Activated CD8-positive, alpha-beta memory T cell treated with anti-CD3 and anti-CD28 coated beads, Interleukin-2, amount 10 ng/mL, durations not matched to agents 7 days and 5 days (primary cell): ENCODE measurements around the gene TNN. TPM values are rescaled to one million over a fixed set of nuclear protein-coding genes. Genes with fewer than 3 reads are reported as not detected.
"Not testable (repeated sequence)": the region's sequence is repeated elsewhere in the genome, so short reads cannot be mapped to it uniquely, and the experiment has no call there.

Experiments used
- ATAC-seq: fragments of 150-1000 bp; cut with Tn5 transposase; one replicate; pipeline ENCODE4 v1.10.0; 2021; ENCODE audit warnings: moderate library complexity
- CTCF ChIA-PET: fragments of 350-600 bp; sonication (Branson Sonifier 250); formaldehyde crosslinking; loops from one replicate; lab custom pipeline; 2021; ENCODE audit warnings: antibody characterized with exemption; lab: Charles Lee
- DNase-seq: peaks from one replicate; pipeline ENCODE4 v3.0.0-alpha.2; 2020
- H3K27ac Mint-ChIP-seq: one replicate; pipeline ENCODE4 v1.8.0; 2021; ENCODE audit warnings: mild to moderate bottlenecking, mixed read lengths
- H3K27me3 Mint-ChIP-seq: one replicate; pipeline ENCODE4 v1.8.0; 2021; ENCODE audit warnings: mixed read lengths
- H3K36me3 Mint-ChIP-seq: one replicate; pipeline ENCODE4 v1.8.0; 2021; ENCODE audit warnings: mild to moderate bottlenecking, mixed read lengths
- H3K4me1 Mint-ChIP-seq: one replicate; pipeline ENCODE4 v1.8.0; 2021; ENCODE audit warnings: mixed read lengths
- H3K4me3 Mint-ChIP-seq: one replicate; pipeline ENCODE4 v1.8.0; 2021; ENCODE audit warnings: mild to moderate bottlenecking, moderate library complexity, mixed read lengths
- H3K9me3 Mint-ChIP-seq: one replicate; pipeline ENCODE4 v1.8.0; 2022; ENCODE audit warnings: low read depth, mixed read lengths
- total RNA-seq, 2 experiments: library from RNA; stranded (reverse); gene quantifications; one replicate each; pipeline ENCODE4 v1.2.3, GENCODE V29; 2021

Gene TNN
- total RNA-seq: not detected

GRCh38 chr1:175067362-175068106, at the start of gene TNN:
Gene TNN, plus strand, starts transcription at chr1:175067833. Its CDS starts 9,586 bp downstream, at chr1:175077419.
- DNase-seq (no peak), ATAC-seq (no peak)
- CTCF ChIA-PET: interaction anchor here (1.4 kb wide), 1 partner anchor 58 kb away, joined by 4 read pairs; no protein-coding TSS in a partner anchor
- Mint-ChIP-seq H3K4me3 (no peak within 1 kb of the TSS), H3K36me3 (no peaks in the 10 kb centered on the region), H3K27me3 (peaks cover 55% of the 10 kb centered on the region), H3K27ac (no peak within 1 kb of the TSS), H3K9me3 (no peaks in the 10 kb centered on the region), H3K4me1 (peaks cover 21% of the 10 kb centered on the region)

GRCh38 chr1:175019524-175019923, 48.1 kb upstream of the TNN start:
- peaks cover 32% of the 10 kb centered on the region for H3K4me1 Mint-ChIP-seq
- H3K36me3 Mint-ChIP-seq: peaks cover 19% of the 10 kb centered on the region
- no peak for DNase-seq
- H3K9me3 Mint-ChIP-seq: peaks cover under 1% of the 10 kb centered on the region
- CTCF ChIA-PET: no interaction called here
- H3K27ac Mint-ChIP-seq: no peak overlapping the region
- no peak overlapping the region for H3K4me3 Mint-ChIP-seq
- no peak for ATAC-seq
- no peaks in the 10 kb centered on the region for H3K27me3 Mint-ChIP-seq

GRCh38 chr1:175023043-175023921, 44.4 kb upstream of the TNN start, which contains the start of gene MRPS14:
Gene MRPS14, minus strand, starts transcription at chr1:175023425. Its CDS starts 17 bp downstream, at chr1:175023408.
- Mint-ChIP-seq H3K27me3 (no peaks in the 10 kb centered on the region), H3K36me3 (peaks cover 1% of the 10 kb centered on the region), H3K4me1 (peaks cover 32% of the 10 kb centered on the region), H3K4me3 (peak within 1 kb of the TSS; percentile 90), H3K27ac (peak within 1 kb of the TSS; percentile 88), H3K9me3 (peaks cover 4% of the 10 kb centered on the region)
- ATAC-seq (peak; percentile 94), DNase-seq (peak; percentile 99)
- CTCF ChIA-PET: interaction anchor here (0.6 to 3.7 kb wide), 13 partner anchors 8 to 253 kb away, joined by 3 to 39 read pairs (median 3); partner anchors contain the start of gene CACYBP

- H3K9me3 Mint-ChIP-seq, H3K27me3 Mint-ChIP-seq, ATAC-seq, DNase-seq, H3K36me3 Mint-ChIP-seq: not testable (repeated sequence)
- Mint-ChIP-seq H3K4me1 (peaks cover 32% of the 10 kb centered on the region), H3K4me3 (peak overlapping the region; percentile 90), H3K27ac (peak overlapping the region; percentile 88)
- CTCF ChIA-PET: interaction anchor here (0.6 to 3.7 kb wide), 7 partner anchors 9 to 224 kb away, joined by 3 to 39 read pairs (median 5); partner anchors contain the start of gene CACYBP
Observed at GRCh38 chr1:175023922-175024242, 43.8 kb upstream of the TNN start.

GRCh38 chr1:175024773-175025172, 42.9 kb upstream of the TNN start:
- CTCF ChIA-PET: interaction anchor here (1.2 to 3.7 kb wide), 3 partner anchors 24 to 100 kb away, joined by 5 to 39 read pairs (median 7); partner anchors contain the start of gene CACYBP
- H3K9me3 Mint-ChIP-seq: peaks cover 4% of the 10 kb centered on the region
- H3K36me3 Mint-ChIP-seq: no peaks in the 10 kb centered on the region
- H3K27ac Mint-ChIP-seq: peak overlapping the region; percentile 48
- DNase-seq (no peak), ATAC-seq (no peak)
- H3K4me3 Mint-ChIP-seq: peak overlapping the region; percentile 42
- H3K4me1 Mint-ChIP-seq: peaks cover 37% of the 10 kb centered on the region
- H3K27me3 Mint-ChIP-seq: no peaks in the 10 kb centered on the region

GRCh38 chr1:175033953-175034352, 33.7 kb upstream of the TNN start:
- Mint-ChIP-seq H3K9me3 (no peaks in the 10 kb centered on the region), H3K4me1 (peaks cover 8% of the 10 kb centered on the region), H3K36me3 (no peaks in the 10 kb centered on the region), H3K4me3 (no peak overlapping the region), H3K27me3 (peaks cover 12% of the 10 kb centered on the region), H3K27ac (no peak overlapping the region)
- no peak for ATAC-seq
- CTCF ChIA-PET: interaction anchor here (0.9 to 2.4 kb wide), 3 partner anchors 86 to 121 kb away, joined by 3 to 5 read pairs (median 4); no protein-coding TSS in a partner anchor
- no peak for DNase-seq

- Mint-ChIP-seq H3K36me3 (no peaks in the 10 kb centered on the region), H3K27me3 (peaks cover 17% of the 10 kb centered on the region), H3K4me1 (peaks cover 2% of the 10 kb centered on the region), H3K27ac (no peak overlapping the region), H3K9me3 (no peaks in the 10 kb centered on the region), H3K4me3 (no peak overlapping the region)
- CTCF ChIA-PET: no interaction called here
- no peak for ATAC-seq
- DNase-seq: no peak
Observed at GRCh38 chr1:175034775-175035174, 32.9 kb upstream of the TNN start.

GRCh38 chr1:175035865-175036264, 31.8 kb upstream of the TNN start:
- no peaks in the 10 kb centered on the region for H3K9me3 Mint-ChIP-seq
- peaks cover 17% of the 10 kb centered on the region for H3K27me3 Mint-ChIP-seq

GRCh38 chr1:175036476-175036875, 31.2 kb upstream of the TNN start:
- CTCF ChIA-PET: interaction anchor here (1.4 kb wide), 1 partner anchor 89 kb away, joined by 5 read pairs; no protein-coding TSS in a partner anchor
- H3K4me3 Mint-ChIP-seq: no peak overlapping the region
- H3K9me3 Mint-ChIP-seq: no peaks in the 10 kb centered on the region
- no peaks in the 10 kb centered on the region for H3K4me1 Mint-ChIP-seq
- ATAC-seq: no peak
- no peak overlapping the region for H3K27ac Mint-ChIP-seq
- H3K36me3 Mint-ChIP-seq: no peaks in the 10 kb centered on the region
- peaks cover 17% of the 10 kb centered on the region for H3K27me3 Mint-ChIP-seq
- no peak for DNase-seq

More at GRCh38 chr1:175035865-175036264, 31.8 kb upstream of the TNN start:
- CTCF ChIA-PET: interaction anchor here (1.4 kb wide), 1 partner anchor 89 kb away, joined by 5 read pairs; no protein-coding TSS in a partner anchor
- ATAC-seq (no peak), DNase-seq (no peak)
- Mint-ChIP-seq H3K4me1 (no peaks in the 10 kb centered on the region), H3K4me3 (no peak overlapping the region), H3K36me3 (no peaks in the 10 kb centered on the region), H3K27ac (no peak overlapping the region)

- DNase-seq (no peak), ATAC-seq (no peak)
- H3K36me3 Mint-ChIP-seq: no peaks in the 10 kb centered on the region
- H3K27me3 Mint-ChIP-seq: peaks cover 17% of the 10 kb centered on the region
- no peak overlapping the region for H3K27ac Mint-ChIP-seq
- H3K4me3 Mint-ChIP-seq: no peak overlapping the region
- CTCF ChIA-PET: interaction anchor here (1.0 kb wide), 2 partner anchors 8 to 88 kb away, joined by 3 to 4 read pairs; no protein-coding TSS in a partner anchor
- H3K4me1 Mint-ChIP-seq: no peaks in the 10 kb centered on the region
- H3K9me3 Mint-ChIP-seq: no peaks in the 10 kb centered on the region
Observed at GRCh38 chr1:175037416-175037815, 30.2 kb upstream of the TNN start.

- DNase-seq (no peak), ATAC-seq (no peak)
- Mint-ChIP-seq H3K27ac (no peak overlapping the region), H3K27me3 (peaks cover 23% of the 10 kb centered on the region), H3K36me3 (no peaks in the 10 kb centered on the region), H3K9me3 (no peaks in the 10 kb centered on the region), H3K4me3 (no peak overlapping the region), H3K4me1 (no peaks in the 10 kb centered on the region)
- CTCF ChIA-PET: interaction anchor here (2.6 kb wide), 1 partner anchor 85 kb away, joined by 8 read pairs; no protein-coding TSS in a partner anchor
Observed at GRCh38 chr1:175040324-175040879, 27.2 kb upstream of the TNN start.

GRCh38 chr1:175042650-175043049, 25.0 kb upstream of the TNN start:
- CTCF ChIA-PET: interaction anchor here (0.9 kb wide), 1 partner anchor 13 kb away, joined by 3 read pairs; no protein-coding TSS in a partner anchor
- no peak for DNase-seq

GRCh38 chr1:175043824-175044223, 23.8 kb upstream of the TNN start:
- H3K27ac Mint-ChIP-seq: no peak overlapping the region
- no peak for ATAC-seq
- peaks cover 29% of the 10 kb centered on the region for H3K27me3 Mint-ChIP-seq
- no peaks in the 10 kb centered on the region for H3K9me3 Mint-ChIP-seq
- CTCF ChIA-PET: no interaction called here
- DNase-seq: no peak
- H3K4me3 Mint-ChIP-seq: no peak overlapping the region
- H3K4me1 Mint-ChIP-seq: no peaks in the 10 kb centered on the region
- no peaks in the 10 kb centered on the region for H3K36me3 Mint-ChIP-seq

More at GRCh38 chr1:175042650-175043049, 25.0 kb upstream of the TNN start:
- no peak overlapping the region for H3K4me3 Mint-ChIP-seq
- H3K27ac Mint-ChIP-seq: no peak overlapping the region
- peaks cover 19% of the 10 kb centered on the region for H3K27me3 Mint-ChIP-seq
- no peaks in the 10 kb centered on the region for H3K36me3 Mint-ChIP-seq
- no peaks in the 10 kb centered on the region for H3K9me3 Mint-ChIP-seq
- ATAC-seq: no peak
- H3K4me1 Mint-ChIP-seq: no peaks in the 10 kb centered on the region
